Adipose tissue (tissue), 3 donors: ENCODE measurements around the gene HOXA2. TPM values are rescaled to one million over a fixed set of nuclear protein-coding genes. Genes with fewer than 3 reads are reported as not detected.

ENCODE experiments used
- H3K27ac ChIP-seq: one replicate; pipeline ENCODE4 v1.5.1; 2013; ENCODE audit warnings: low read depth, low read length
- WGBS, 3 donors: extraction: QIAGEN DNeasy Blood & Tissue Kit; methylation state at CpG; one replicate each; pipeline ENCODE4 v1.1.7; 2013; 5-methylcytosine and 5-hydroxymethylcytosine counted together
- polyA plus RNA-seq, 3 donors: library from polyadenylated mRNA; stranded (reverse); fragments of 200-250 nt; gene quantifications; one replicate each; pipeline ENCODE4 v1.2.3, GENCODE V29; 2013
- donor health status: healthy with polysubstance abuse.
- donor health status: Bipolar disorder and iron deficiency.
- donor health status: healthy.

The HOXA2 gene
- polyA plus RNA-seq, 3 donors, result 0.20 to 1.0 (median 0.92) TPM

- H3K27ac ChIP-seq, result no peak overlapping the region
- WGBS, 3 donors, result 9 to 14% (median 11%) methylated on average over 32 to 33 of the region's 33 CpGs
These were observed 7.2 kb downstream of the HOXA2 start for GRCh38 chr7:27095050-27095896.

- 23 to 75% (median 66%) methylated on average over 29 of the region's 29 CpGs for WGBS, 3 donors
- H3K27ac ChIP-seq, result no peak overlapping the region
These were observed 8.0 kb downstream of the HOXA2 start for GRCh38 chr7:27094304-27095049.

DNA sequence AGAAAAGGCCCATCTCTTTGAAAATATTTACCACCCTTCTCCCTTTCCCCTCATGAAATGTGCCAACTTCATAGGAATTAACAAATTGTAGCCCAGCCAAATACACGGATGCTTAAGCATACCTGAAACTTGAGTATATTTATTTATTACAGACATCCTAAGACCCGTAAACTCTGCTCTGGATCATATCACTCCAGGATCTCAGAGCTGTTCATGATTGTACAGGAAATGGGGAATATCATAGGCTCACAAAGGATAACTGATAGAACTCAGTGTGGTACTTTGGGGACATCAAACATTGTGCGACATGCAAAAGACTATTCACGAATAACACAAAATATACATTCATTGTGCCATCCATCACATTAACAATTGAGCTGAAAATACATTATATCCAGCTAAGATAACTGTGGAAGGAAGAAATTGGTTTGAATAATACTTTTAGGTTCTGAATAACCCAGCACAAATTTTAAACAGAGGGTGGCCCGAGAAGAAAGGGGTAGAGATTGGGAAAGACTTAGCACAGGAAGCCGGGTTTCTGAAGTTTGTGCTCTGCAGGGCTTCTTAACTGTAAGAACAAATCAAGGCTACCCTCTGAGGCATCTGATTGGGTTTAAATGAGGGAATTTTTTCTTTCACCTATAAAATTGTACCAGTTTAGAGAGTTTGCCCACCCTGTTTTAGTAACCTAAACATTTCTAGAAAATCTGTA, 9.1 kb downstream of the HOXA2 start:
- no peak overlapping the region for H3K27ac ChIP-seq
- WGBS, 3 donors, result 42 to 68% (median 65%) methylated on average over 6 of the region's 6 CpGs

- WGBS, 3 donors, result 44 to 82% (median 77%) methylated on average over 1 of the region's 1 CpG
- H3K27ac ChIP-seq, result no peak overlapping the region
These were observed 9.7 kb downstream of the HOXA2 start for GRCh38 chr7:27092819-27093110.

GRCh38 chr7:27091941-27092818, 10.3 kb downstream of the HOXA2 start:
- 35 to 62% (median 52%) methylated on average over 9 of the region's 9 CpGs for WGBS, 3 donors
- H3K27ac ChIP-seq, result no peak overlapping the region

- no peak overlapping the region for H3K27ac ChIP-seq
- 11 to 60% (median 53%) methylated on average over 3 of the region's 3 CpGs for WGBS, 3 donors
These were observed 11.4 kb downstream of the HOXA2 start for GRCh38 chr7:27091105-27091504.

DNA sequence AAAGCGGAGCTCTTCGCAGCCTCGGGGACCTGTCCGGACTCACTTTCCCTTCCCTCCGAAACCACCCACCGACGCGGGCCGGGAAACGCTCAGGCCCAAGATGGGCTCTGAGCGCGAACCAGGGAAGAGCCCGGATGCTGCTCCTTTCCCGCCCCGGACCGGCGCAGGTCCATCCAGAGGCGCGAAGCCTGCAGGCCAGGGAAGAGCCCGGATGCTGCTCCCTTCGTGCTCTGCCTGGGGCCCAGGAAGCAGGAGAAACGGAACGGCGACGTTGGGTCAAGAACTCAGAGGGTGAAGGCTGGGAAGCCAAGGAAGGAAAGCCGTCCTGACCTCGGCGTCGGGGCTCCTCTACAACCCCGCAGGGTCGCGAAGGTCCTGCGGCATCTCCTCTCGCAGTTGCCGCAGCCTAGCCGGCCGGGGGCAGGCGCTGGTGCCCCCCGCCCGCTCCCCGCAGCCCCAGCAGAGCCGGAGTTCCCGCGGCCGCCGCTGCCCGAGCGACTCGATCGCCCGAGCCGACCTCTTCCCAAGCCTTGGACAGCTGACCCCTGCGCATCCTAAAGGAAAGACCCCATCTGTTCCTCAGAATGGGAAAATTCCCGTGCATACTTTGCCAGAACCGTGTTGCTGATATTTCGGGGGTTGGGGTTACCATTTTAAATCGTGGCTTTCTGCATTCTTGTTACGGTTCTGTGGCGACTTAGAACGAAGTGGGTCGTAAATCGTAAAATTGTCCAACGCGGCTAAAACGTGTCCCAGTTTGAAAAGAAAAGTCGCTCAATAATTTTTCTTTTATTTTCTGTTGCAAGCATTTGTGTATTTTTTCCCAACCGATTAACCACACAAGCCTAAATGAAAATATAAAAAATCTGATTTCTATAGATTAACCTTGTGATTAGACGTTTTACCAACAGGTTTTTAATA, 14.2 kb downstream of the HOXA2 start:
- H3K27ac ChIP-seq, result no peak overlapping the region
- WGBS, 3 donors, result 19 to 30% (median 26%) methylated on average over 60 to 68 of the region's 68 CpGs

- no peak overlapping the region for H3K27ac ChIP-seq
- WGBS, 3 donors, result 77 to 92% (median 89%) methylated on average over 2 of the region's 2 CpGs
These were observed 18.8 kb downstream of the HOXA2 start for GRCh38 chr7:27083646-27084045.

DNA sequence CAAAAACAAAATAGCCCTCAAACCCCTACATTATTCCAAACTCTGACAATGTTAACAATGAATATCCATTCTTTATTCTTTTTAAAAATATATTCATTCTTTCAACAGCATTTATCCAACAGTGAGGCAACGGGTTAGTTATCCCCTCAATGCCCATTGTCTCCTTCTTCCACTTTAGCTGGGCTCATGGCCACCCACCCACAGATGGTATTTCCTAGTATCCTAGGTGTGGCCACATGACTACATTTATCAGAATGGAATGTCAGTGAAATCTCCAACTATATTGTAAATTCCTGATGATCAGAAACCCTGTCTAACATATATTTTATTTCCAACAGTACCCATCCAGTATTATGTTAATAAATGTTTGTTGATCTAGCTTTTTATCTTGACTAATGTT, 20.3 kb downstream of the HOXA2 start:
- no peak overlapping the region for H3K27ac ChIP-seq
- 63 to 95% (median 88%) methylated on average over 1 of the region's 1 CpG for WGBS, 3 donors

DNA sequence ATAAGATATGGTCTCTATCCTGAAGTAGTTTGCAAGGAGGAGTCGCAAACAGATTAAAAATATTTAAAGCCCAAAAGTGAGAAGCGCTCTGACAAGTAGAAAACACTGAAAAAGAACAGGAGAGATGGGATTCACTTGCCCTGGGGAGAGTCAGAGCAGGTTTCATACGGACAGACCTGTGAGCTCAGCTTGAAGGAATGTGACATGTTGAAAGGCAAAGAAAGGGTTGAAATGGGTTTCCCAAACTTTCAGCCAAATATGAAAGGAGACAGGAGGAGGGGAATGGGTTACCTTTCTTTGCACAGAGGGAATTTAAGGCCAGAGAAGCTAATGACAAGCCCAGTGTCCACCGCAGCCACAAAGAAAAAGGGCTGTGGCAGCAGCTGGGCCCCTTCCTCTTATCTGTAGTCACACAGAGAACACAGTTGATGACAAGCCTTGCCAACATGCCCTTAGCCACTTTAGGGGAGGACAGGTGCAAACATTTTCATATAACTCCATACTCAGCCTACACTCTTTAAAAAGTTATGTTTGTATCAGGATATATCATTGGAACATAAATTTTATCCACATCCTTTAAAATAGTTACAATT, 21.5 kb downstream of the HOXA2 start:
- no peak overlapping the region for H3K27ac ChIP-seq
- WGBS, 3 donors, result 49 to 81% (median 77%) methylated on average over 4 of the region's 4 CpGs

DNA sequence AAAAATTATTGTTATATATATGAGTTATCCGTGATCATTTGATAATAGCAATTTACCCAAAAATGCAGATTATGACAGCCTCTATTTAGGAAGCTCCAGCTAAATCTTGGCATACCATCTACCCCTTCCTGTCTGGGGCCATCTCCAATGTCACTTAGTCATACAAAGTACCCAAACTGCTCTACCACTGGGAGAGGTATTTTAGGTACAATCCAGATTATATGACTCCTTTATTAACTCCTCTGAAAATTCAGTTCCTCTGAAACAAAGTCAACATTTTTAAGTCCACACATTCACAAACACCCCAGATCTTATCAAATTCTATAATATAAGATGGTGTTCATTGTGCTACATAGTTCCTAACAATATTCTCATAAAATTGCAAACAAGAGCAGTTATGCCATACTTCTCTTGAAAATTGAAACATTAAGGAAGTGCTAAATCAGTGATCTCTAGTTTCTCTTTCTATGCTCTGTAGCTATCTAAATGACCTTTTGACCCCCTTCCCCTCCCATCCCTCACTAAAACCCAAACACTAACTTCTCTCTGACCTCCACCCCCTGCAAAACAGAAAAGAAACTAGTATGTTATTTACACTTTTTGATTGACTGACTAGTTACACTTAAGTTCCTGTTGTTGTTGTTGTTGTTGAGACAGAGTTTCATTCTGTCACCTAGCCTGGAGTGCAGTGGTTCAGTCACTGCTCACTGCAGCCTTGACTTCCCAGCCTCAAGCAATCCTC, 23.1 kb downstream of the HOXA2 start:
- H3K27ac ChIP-seq, result no peak overlapping the region
- 87 to 97% (median 95%) methylated on average over 1 of the region's 1 CpG for WGBS, 3 donors

GRCh38 chr7:27078616-27079233, 23.8 kb downstream of the HOXA2 start:
- no peak overlapping the region for H3K27ac ChIP-seq
- 77 to 94% (median 94%) methylated on average over 5 of the region's 5 CpGs for WGBS, 3 donors

GRCh38 chr7:27073076-27073475, 29.4 kb downstream of the HOXA2 start:
- no peak overlapping the region for H3K27ac ChIP-seq

- whole genome bisulfite sequencing, 3 donors, result 56 to 84% (median 79%) methylated on average over 6 of the region's 6 CpGs
- no peak overlapping the region for H3K27ac ChIP-seq
These were observed 30.7 kb downstream of the HOXA2 start for GRCh38 chr7:27071622-27072390.

GRCh38 chr7:27068259-27068658, 34.2 kb downstream of the HOXA2 start:
- 95 to 100% (median 97%) methylated on average over 1 of the region's 1 CpG for WGBS, 3 donors

More at GRCh38 chr7:27068259-27068658, 34.2 kb downstream of the HOXA2 start:
- no peak overlapping the region for H3K27ac ChIP-seq
